GM12801 (cell line): ENCODE results near the gene KRT16.

Experiments used
- CTCF ChIP-seq: IDR thresholded peaks from one replicate; pipeline ENCODE4 v1.5.1; 2011; ENCODE audit warnings: control low read depth; ENCODE audit not compliant: insufficient read length; ENCODE audit errors: extremely low read depth

KRT16 gene

GRCh38 chr17:41651625-41652460 lies 39.3 kb upstream of the KRT16 start:
- no peak for TF ChIP-seq CTCF

DNA sequence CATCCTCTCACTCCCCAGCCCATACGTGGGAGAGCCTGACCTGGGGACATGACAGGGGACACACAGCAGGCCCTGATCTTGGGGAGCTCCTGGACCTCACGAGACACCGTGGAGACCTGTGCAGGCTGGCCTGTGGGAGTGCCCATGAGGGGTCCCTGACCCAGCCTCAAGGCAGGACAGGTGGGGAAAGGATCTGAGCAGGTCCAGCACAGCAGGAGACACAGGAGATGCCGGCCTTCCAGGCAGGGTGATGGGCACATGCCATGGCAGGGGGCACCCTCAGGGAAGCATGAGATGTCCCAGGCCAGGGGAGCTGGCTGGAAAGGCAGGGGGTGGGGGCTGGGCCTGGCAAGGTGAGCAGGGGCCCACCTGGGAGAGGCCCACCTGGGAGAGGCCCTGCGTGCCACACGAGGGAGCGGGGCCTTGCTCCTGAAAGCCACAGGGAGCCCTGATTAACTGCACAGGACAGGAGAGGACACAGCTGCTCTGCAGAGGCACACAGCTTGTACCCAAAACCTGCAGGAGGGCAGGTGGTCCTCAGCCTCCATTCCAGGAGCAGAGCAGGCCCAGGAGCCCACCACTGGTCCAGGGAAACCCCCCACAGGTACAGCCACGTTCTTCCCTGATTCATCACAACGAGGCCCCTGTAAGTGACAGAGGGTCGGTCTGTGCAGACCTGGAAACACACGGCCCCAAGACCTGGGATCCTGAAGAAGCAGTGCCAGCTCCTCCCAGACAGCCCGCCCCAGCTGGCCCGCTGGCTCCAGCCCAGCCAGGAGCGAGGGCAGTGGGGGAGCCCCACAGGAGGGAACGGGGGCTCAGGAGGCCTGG lies 38.4 kb upstream of the KRT16 start:
- no peak for TF ChIP-seq CTCF

DNA sequence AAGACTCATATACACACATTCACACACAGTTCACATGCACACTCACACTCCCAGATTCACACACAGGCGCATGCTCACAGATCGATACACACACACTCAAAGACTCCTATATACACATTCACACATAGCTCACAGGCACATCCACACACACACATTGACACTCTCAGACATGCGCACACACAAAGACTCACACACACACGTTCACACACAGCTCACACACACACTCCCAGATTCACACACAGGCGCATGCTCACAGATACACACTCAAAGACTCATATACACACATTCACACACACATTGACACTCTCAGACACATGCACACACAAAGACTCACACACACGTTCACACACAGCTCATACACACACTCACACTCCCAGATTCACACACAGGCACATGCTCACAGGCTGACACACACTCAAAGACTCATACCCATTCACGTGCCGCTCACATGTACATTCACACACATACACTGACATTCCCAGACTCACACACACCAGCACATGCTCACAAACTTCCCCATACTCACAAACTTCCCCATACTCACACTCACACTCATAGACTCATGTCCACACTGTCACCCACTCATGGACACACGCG lies 37.5 kb upstream of the KRT16 start:
- TF ChIP-seq CTCF, result no peak

GRCh38 chr17:41648411-41649195 lies 36.0 kb upstream of the KRT16 start:
- no peak for TF ChIP-seq CTCF

GRCh38 chr17:41647940-41648410 lies 35.4 kb upstream of the KRT16 start:
- TF ChIP-seq CTCF, result no peak

DNA sequence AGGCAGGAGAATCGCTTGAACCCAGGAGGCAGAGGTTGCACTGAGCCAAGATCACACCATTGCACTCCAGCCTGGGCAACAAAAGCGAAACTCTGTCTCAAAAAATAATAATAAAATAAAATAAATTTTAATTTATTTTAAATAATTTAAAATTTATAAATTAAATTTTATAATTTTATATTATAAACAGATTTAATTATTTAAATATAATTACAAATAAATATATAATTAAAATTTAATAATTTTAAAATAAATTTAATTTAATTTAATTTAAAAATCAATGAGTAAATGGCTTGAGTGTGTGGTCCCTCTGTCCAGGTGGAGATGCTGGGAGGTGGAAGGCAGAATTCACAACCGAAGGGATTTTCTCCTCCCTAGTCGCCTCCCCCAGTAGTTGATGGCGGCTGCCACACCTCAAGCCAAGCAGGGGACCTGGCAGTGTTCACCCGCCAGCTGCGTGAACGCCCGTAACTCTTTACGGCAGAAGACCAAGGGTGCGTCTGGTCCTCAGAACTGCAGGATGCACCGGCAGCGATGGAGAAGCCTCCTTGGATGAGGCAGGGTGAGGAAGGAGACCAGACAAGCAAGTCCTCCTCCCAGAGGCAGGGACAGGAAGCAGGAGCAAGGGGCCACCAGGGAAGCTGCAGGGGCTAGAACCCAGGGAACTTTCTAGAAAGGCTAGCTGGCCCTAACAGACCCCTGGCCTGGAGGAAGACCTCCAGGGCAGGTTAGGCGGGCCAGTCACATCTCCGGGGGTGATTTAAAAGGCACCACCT lies 34.7 kb upstream of the KRT16 start:
- no peak for TF ChIP-seq CTCF
